Parietal lobe (tissue), 1 donor: ENCODE data around the gene RALGPS1. TPM values are rescaled to one million over a fixed set of nuclear protein-coding genes. Genes with fewer than 3 reads are reported as not detected.

Experiments used
- total RNA-seq: library from RNA; depleted of rRNA; stranded (reverse); fragments of >200 nt; gene quantifications from one replicate; pipeline ENCODE4 v1.2.3, GENCODE V29; 2014

Gene RALGPS1, protein sequence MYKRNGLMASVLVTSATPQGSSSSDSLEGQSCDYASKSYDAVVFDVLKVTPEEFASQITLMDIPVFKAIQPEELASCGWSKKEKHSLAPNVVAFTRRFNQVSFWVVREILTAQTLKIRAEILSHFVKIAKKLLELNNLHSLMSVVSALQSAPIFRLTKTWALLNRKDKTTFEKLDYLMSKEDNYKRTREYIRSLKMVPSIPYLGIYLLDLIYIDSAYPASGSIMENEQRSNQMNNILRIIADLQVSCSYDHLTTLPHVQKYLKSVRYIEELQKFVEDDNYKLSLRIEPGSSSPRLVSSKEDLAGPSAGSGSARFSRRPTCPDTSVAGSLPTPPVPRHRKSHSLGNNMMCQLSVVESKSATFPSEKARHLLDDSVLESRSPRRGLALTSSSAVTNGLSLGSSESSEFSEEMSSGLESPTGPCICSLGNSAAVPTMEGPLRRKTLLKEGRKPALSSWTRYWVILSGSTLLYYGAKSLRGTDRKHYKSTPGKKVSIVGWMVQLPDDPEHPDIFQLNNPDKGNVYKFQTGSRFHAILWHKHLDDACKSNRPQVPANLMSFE
- total RNA-seq = 173 TPM

DNA sequence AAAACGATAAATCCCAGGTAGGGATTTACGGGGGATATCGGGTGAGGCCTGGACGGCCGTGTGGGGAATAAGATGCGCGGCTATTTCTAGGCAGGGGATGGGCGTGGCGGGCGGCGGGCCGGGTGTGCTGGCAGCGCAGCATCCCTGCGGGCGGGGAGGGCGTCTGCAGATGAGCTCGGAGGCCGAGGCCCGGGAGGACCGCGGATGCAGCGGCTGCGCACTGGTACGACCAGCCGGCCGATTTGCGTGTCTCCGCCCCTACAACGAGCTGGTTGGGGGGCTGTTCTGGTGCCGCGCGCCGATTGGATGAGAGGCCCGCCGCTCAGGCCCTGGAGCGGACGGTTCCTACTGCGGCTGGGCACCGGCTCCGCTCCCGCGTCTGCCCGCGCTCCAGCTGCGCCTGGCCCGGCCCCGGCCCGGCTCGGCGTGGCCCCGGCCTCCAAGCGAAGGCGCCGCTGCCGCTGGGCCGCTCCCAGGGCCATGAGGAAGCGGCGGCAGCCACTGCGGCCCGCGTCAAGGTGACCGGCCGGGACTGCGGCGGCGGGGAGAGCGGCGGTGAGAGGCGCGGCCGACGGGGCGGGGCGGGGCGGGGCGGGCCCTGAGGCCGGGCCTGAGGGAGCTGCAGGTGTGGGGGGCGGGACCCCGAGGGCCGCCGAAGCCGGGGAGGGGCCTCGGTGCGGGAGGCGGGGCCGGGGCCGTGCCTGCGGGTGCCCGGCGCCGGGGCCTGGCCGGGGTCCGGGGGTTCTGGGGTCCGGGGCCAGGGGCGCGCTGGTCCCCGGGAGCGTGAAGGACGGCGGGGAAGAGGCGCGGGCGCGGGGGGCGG, at the start of gene RALGPS1:
Gene RALGPS1, plus strand, starts transcription at position 325 of the 823 bp plus-strand sequence. CDS start 47,508 bp downstream, outside the sequence.

DNA sequence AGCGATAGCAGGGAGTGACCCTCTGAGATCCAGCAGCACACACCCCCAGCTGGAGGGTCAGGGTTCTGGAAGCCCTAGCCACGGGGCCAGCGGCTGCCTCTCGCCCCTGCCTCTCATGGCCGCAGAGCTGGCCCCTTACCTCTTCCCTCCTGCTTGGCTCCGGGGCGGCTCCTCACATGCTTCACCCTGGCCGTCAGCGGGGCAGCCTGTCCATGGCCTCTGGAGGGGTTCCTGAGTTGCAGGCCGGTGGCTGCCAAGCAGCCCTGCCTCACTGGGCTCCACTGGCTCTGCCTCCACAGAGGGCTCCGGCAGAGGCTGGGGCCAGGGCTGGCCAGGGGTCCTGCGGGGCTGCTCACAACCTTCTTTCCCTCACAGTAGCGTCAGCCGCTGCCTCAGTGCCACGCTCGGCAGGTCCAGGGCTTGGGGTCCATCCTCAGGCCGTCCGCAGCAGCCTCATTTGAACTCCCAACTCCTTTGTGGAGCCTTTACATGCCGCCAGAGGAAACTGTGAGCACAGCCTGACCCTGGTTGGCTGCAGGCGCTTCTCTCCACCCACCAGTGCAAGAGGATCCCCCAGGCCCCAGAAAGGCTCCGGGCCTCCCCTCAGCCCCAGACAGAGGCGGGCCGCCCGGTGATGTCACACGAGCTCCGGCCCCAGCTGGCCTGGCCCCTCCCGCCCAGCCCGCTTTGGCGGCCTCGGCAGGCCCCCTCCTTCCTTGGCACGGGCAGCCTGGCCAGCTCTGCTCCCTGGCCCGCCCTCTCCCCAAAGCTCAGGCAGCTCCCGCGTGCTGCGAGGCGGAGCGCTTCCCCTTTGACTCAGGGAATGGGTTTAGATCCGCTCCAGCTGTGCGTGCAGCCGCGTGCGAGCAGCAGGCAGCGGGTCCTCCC, 207.8 kb downstream of the RALGPS1 start, which contains the start of gene ANGPTL2:
Gene ANGPTL2, minus strand, starts transcription at position 460 of the 888 bp plus-strand sequence. CDS start 13,904 bp downstream, outside the sequence.

DNA sequence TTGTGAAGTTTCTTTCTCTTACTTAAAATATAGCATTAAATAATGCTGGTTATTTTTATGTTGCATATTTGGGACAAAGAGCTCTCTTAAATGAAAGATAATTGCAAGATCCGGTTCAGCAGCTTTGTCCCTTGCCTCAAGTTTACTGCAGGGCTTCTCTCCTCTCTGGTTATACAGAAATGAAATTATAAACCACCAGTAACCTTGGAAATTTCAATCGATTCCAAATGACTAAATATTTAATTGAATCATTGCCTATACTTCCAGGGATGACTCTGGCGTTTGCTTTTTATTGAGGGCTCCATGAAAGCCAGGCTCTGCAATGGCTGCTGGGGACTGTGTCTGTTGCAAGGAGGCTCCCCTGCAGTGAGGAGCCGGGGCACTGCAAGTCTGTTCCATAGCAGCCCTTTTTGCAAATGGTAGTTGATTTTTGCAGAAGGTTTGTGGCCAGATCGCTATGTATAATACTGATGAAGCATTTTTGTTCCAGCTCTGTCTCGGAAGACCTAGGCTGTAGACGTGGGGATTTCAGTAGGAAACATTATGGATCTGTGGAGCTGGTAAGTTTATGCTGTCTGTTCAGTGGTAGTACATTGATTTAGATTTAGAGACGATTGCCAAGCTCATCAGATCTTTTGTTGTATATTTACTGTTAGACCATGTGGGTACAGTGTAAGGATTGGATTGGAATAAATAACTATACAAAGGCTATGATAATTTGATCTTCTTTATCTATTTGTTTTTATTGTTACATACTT, 350.1 kb downstream of the RALGPS1 start, which contains the start of gene GARNL3:
Gene GARNL3, plus strand, starts transcription at position 313 of the 758 bp plus-strand sequence. Its CDS starts 104 bp downstream, at position 417.

Other genes starting within 250 kb of the RALGPS1 start
- gene ZBTB43, start 109.7 kb upstream of the RALGPS1 start, total RNA-seq = 19.4 TPM
- 75.7 TPM for gene ZBTB34, start 54.1 kb upstream of the RALGPS1 start, total RNA-seq
- gene ANGPTL2, start 207.9 kb downstream of the RALGPS1 start, total RNA-seq = 1.9 TPM